Measurements from ENCODE around the gene SMIM10L2A.
"Not testable (repeated sequence)": the region's sequence is repeated elsewhere in the genome, so short reads cannot be mapped to it uniquely, and the experiment has no call there.

Gene SMIM10L2A
- total RNA-seq: 1.9 to 5.9 reads per million in 2 donors

GRCh38 chrX:135421932-135422809 is at the start of gene SMIM10L2A:
Gene SMIM10L2A, plus strand, starts transcription at chrX:135421944. Its CDS starts 188 bp downstream, at chrX:135422132.
- DNase-seq: no peak

- no peak for DNase-seq
Observed at GRCh38 chrX:135373357-135373756, 48.4 kb upstream of the SMIM10L2A start.

- no peak for DNase-seq
Observed at GRCh38 chrX:135382260-135382659, 39.5 kb upstream of the SMIM10L2A start.

- no peak for DNase-seq
Observed at GRCh38 chrX:135383249-135383648, 38.5 kb upstream of the SMIM10L2A start.

GRCh38 chrX:135384161-135384836 is 37.4 kb upstream of the SMIM10L2A start:
- peak; percentile 18 for DNase-seq

- no peak for DNase-seq
Observed at GRCh38 chrX:135388841-135389240, 32.9 kb upstream of the SMIM10L2A start.

GRCh38 chrX:135389243-135389642 is 32.5 kb upstream of the SMIM10L2A start:
- DNase-seq: no peak

GRCh38 chrX:135389717-135390116 is 32.0 kb upstream of the SMIM10L2A start:
- DNase-seq: no peak

- no peak for DNase-seq
Observed at GRCh38 chrX:135391734-135392133, 30.0 kb upstream of the SMIM10L2A start.

GRCh38 chrX:135393051-135393450 is 28.7 kb upstream of the SMIM10L2A start:
- DNase-seq: no peak

GRCh38 chrX:135395064-135395463 is 26.7 kb upstream of the SMIM10L2A start:
- DNase-seq: no peak

- no peak for DNase-seq
Observed at GRCh38 chrX:135396109-135396508, 25.6 kb upstream of the SMIM10L2A start.

- DNase-seq: no peak
Observed at GRCh38 chrX:135396566-135396965, 25.2 kb upstream of the SMIM10L2A start.

GRCh38 chrX:135397652-135398051 is 24.1 kb upstream of the SMIM10L2A start:
- DNase-seq: no peak

- DNase-seq: no peak
Observed at GRCh38 chrX:135403374-135403773, 18.4 kb upstream of the SMIM10L2A start.

- not testable (repeated sequence) for DNase-seq
Observed at GRCh38 chrX:135406428-135406827, 15.3 kb upstream of the SMIM10L2A start.

GRCh38 chrX:135408794-135409193 is 12.9 kb upstream of the SMIM10L2A start:
- no peak for DNase-seq

GRCh38 chrX:135410861-135411627 is 10.7 kb upstream of the SMIM10L2A start:
- DNase-seq: no peak

- DNase-seq: no peak
Observed at GRCh38 chrX:135411893-135412292, 9.9 kb upstream of the SMIM10L2A start.

- DNase-seq: no peak
Observed at GRCh38 chrX:135416546-135416945, 5.2 kb upstream of the SMIM10L2A start.

GRCh38 chrX:135420831-135421230 is 913 bp upstream of the SMIM10L2A start:
- no peak for DNase-seq

GRCh38 chrX:135421537-135421931 is 210 bp upstream of the SMIM10L2A start:
- peak; percentile 81 for DNase-seq

- DNase-seq: not testable (repeated sequence)
Observed at GRCh38 chrX:135422810-135423168, 1.0 kb downstream of the SMIM10L2A start.

Measured in T-helper 9 cell (primary cell).